Right lobe of liver (tissue), 4 donors: ENCODE results near the gene TAS2R60.

ENCODE experiments used
- POLR2A ChIP-seq: fragments of 450-650 bp; IDR thresholded peaks from one replicate; pipeline ENCODE4 v1.6.1; 2017; ENCODE audit warnings: antibody characterized with exemption, mild to moderate bottlenecking
- TF ChIP-seq, protein P1 (sequence below), 4 donors: fragments of 200-600 bp in 3 of 4; fragments of 450-650 bp in 1 of 4; IDR thresholded peaks; one replicate each; pipeline versions ENCODE4 v1.5.1 to v1.8.0; 2016 to 2022; ENCODE audit warnings: antibody characterized with exemption in 4 of 4, mild to moderate bottlenecking in 2 of 4
- donor health status: DM: no; HTN: no; CAD: no.
- donor health status: DM: no; HTN: no; CAD: no.
- donor health status: DM: no; HTN: yes; CAD: no.

DNA sequence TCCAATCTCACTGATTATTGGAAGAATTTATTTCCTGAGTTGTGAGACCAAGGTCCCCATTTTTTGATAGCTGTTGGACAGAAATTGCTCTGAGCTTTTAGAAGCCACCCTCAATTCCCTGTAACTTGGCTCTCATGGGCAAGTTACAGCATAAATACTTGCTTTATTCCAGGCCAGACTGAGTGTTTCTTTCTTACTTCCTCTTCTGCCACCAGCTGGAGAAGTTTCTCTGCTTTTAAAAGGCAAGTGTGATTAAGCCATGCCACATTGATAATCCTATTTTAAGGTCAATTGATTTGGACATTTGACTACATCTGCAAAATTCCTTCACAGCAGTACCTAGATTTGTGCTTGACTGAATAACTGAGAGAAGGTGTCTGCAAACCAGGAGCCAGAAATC is 20.3 kb downstream of the TAS2R60 start:
- TF ChIP-seq POLR2A: no peak
- TF ChIP-seq, protein P1, sequence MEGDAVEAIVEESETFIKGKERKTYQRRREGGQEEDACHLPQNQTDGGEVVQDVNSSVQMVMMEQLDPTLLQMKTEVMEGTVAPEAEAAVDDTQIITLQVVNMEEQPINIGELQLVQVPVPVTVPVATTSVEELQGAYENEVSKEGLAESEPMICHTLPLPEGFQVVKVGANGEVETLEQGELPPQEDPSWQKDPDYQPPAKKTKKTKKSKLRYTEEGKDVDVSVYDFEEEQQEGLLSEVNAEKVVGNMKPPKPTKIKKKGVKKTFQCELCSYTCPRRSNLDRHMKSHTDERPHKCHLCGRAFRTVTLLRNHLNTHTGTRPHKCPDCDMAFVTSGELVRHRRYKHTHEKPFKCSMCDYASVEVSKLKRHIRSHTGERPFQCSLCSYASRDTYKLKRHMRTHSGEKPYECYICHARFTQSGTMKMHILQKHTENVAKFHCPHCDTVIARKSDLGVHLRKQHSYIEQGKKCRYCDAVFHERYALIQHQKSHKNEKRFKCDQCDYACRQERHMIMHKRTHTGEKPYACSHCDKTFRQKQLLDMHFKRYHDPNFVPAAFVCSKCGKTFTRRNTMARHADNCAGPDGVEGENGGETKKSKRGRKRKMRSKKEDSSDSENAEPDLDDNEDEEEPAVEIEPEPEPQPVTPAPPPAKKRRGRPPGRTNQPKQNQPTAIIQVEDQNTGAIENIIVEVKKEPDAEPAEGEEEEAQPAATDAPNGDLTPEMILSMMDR (IDR thresholded peaks at IDR 0.05): no peak
